ENCODE measurements around the gene VEZT. TPM values are rescaled to one million over a fixed set of nuclear protein-coding genes. Genes with fewer than 3 reads are reported as not detected.
"Not testable (repeated sequence)": the region's sequence is repeated elsewhere in the genome, so short reads cannot be mapped to it uniquely, and the experiment has no call there.

Gene VEZT
- total and polyA plus RNA-seq, 10 of the 15 experiments (the other 5 are each of a cell fraction or from before 2014, with no cell fraction given): 32.8 to 134 (median 66.2) TPM

DNA sequence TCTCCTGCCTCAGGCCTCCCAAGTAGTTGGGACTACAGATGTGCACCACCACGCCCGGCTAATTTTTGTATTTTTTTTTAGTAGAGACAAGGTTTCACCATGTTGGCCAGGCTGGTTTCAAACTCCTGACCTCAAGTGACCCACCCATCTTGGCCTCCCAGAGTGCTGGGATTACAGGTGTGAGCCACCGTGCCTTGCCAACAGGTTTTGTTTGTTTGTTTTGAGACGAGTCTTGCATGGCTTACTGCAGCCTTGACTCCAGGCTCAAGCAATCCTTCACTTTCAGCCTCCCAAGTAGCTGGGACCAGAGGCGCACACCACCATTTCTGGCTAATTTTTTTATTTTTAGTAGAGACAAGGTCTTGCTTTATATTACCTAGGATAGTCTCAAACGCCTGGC, 23.5 kb downstream of the VEZT start:
- H3K27ac ChIP-seq (ENCODE audit: control insufficient read depth, insufficient read depth); RAD21 ChIA-PET (ENCODE audit: unreplicated experiment); POLR2A ChIA-PET; ATAC-seq; H3K9ac ChIP-seq (ENCODE audit: control insufficient read depth, insufficient read depth, low read length); intact Hi-C loops (cut with micrococcal nuclease; ENCODE audit: unreplicated experiment); in situ Hi-C loops (cut with MboI); H2AFZ ChIP-seq (ENCODE audit: control insufficient read depth, low read depth, low read length); H4K20me1 ChIP-seq (ENCODE audit: control insufficient read depth, insufficient read depth); H3K4me3 ChIP-seq; H3K4me1 ChIP-seq (ENCODE audit: control insufficient read depth, insufficient read depth, low read length); H3K4me2 ChIP-seq (ENCODE audit: control insufficient read depth, insufficient read depth); H3K27me3 ChIP-seq (replicated peaks in 1 of 2; ENCODE audit: control insufficient read depth in 2 of 2, insufficient read depth in 2 of 2, low read length in 1 of 2); BruUV-seq (replicated peaks); FAIRE-seq; H3K9me3 ChIP-seq (replicated peaks; ENCODE audit: control insufficient read depth, insufficient read depth, low read length); DNase-seq (ENCODE audit: low read depth, low spot score): not testable (repeated sequence)
- Histone ChIP-seq H3K36me3 (ENCODE audit: control insufficient read depth in 2 of 2, insufficient read depth in 2 of 2, low read length in 1 of 2) (peaks cover 0 to 11% of the 10 kb centered on the region in 2 experiments; a peak in 2 of 4 replicates), H3K79me2 (ENCODE audit: control insufficient read depth, insufficient read depth, low read length) (peaks cover 33% of the 10 kb centered on the region)
- ChIA-PET SMC1A (ENCODE audit: uncharacterized antibody, unreplicated experiment) (interaction anchor here (1.4 kb wide), 1 partner anchor 19 kb away, joined by 3 read pairs; no protein-coding TSS in a partner anchor), CTCF (interaction anchor here (0.6 to 0.7 kb wide), 2 partner anchors 16 to 178 kb away, joined by 3 read pairs; no protein-coding TSS in a partner anchor)
- WGBS (ENCODE audit: insufficient coverage, insufficient replicate concordance, low lambda C conversion rate, missing lambda C conversion rate): 90% methylated on average over 6 of the region's 6 CpGs

DNA sequence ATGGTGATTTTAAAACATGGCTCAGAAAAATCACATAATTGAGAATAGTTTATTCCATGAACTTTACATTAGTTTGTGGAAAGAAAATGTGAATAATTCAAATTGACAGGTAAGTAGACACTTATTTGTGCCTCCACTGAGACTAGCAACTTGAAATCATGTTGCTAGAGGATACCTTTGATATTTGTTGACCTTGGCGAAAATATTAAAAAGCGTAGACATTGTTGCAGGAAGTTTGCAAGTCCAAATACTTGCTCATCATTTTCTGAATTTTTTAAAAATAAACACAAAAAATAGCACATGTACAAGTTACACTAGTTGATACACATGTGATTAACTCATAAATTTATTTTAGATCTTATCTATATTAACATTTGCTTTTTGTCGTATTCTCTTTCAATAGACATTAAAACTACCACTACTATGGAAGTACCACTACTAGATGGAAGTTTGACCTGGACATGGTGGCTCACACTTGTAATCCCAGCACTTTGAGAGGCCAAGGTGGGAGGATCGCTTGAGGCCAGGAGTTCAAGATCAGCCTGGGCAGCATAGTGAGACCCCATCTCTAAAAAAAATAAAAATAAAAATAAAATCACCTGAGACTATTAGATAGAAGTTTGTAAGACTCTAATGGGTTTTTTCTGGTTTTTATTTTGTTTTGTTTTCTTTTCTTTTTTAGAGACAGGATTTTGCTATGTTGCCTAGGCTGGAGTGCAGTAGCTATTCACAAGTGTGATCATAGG, 24.3 kb downstream of the VEZT start:
- H3K9me3 ChIP-seq (replicated peaks; ENCODE audit: control insufficient read depth, insufficient read depth, low read length): no peaks in the 10 kb centered on the region
- ChIA-PET RAD21 (ENCODE audit: unreplicated experiment) (no interaction called here), CTCF (no interaction called here), SMC1A (ENCODE audit: uncharacterized antibody, unreplicated experiment) (no interaction called here), POLR2A (no interaction called here)
- no peak for DNase-seq (ENCODE audit: low read depth, low spot score)
- H3K9ac ChIP-seq (ENCODE audit: control insufficient read depth, insufficient read depth, low read length): no peak overlapping the region
- H3K27me3 ChIP-seq (replicated peaks in 1 of 2; ENCODE audit: control insufficient read depth in 2 of 2, insufficient read depth in 2 of 2, low read length in 1 of 2): no peaks in the 10 kb centered on the region
- no peaks in the 10 kb centered on the region for H3K4me1 ChIP-seq (ENCODE audit: control insufficient read depth, insufficient read depth, low read length)
- H2AFZ ChIP-seq (ENCODE audit: control insufficient read depth, low read depth, low read length): no peak overlapping the region
- no peak overlapping the region for H3K4me3 ChIP-seq
- intact Hi-C loops (cut with micrococcal nuclease; ENCODE audit: unreplicated experiment) (no loop called here), in situ Hi-C loops (cut with MboI) (no loop called here)
- peaks cover 30% of the 10 kb centered on the region for H3K79me2 ChIP-seq (ENCODE audit: control insufficient read depth, insufficient read depth, low read length)
- H4K20me1 ChIP-seq (ENCODE audit: control insufficient read depth, insufficient read depth): no peaks in the 10 kb centered on the region
- FAIRE-seq: no peak
- no peak overlapping the region for H3K4me2 ChIP-seq (ENCODE audit: control insufficient read depth, insufficient read depth)
- H3K36me3 ChIP-seq (ENCODE audit: control insufficient read depth in 2 of 2, insufficient read depth in 2 of 2, low read length in 1 of 2): peaks cover 0 to 11% of the 10 kb centered on the region in 2 experiments; a peak in 2 of 4 replicates
- ATAC-seq: no peak
- no peak overlapping the region for H3K27ac ChIP-seq (ENCODE audit: control insufficient read depth, insufficient read depth)
- 100% methylated on average over 4 of the region's 4 CpGs for WGBS (ENCODE audit: insufficient coverage, insufficient replicate concordance, low lambda C conversion rate, missing lambda C conversion rate)
- no TSS peak for BruUV-seq (replicated peaks)
- TF ChIP-seq STAT1 (conservative IDR thresholded peaks at IDR 0.05) (no peak), SIX5 (IDR thresholded peaks at IDR 0.05; ENCODE audit: low read depth, low read length, severe bottlenecking) (no peak), ZBED1 (IDR thresholded peaks at IDR 0.05; ENCODE audit: borderline replicate concordance) (no peak), EP300 (IDR thresholded peaks at IDR 0.05; ENCODE audit: borderline replicate concordance in 1 of 2, control insufficient read depth in 1 of 2, low read depth in 2 of 2, low read length in 2 of 2) (no peak), GATAD2B (conservative IDR thresholded peaks at IDR 0.05; ENCODE audit: low read depth) (no peak), KDM1A (IDR thresholded peaks at IDR 0.05; ENCODE audit: borderline replicate concordance) (no peak), ZNF274 (IDR thresholded peaks at IDR 0.05; ENCODE audit: insufficient read depth, insufficient read length) (no peak), CBX3 (IDR thresholded peaks at IDR 0.05; ENCODE audit: borderline replicate concordance, low read depth) (no peak), NBN (IDR thresholded peaks at IDR 0.05) (no peak), EED (IDR thresholded peaks at IDR 0.05; ENCODE audit: low read depth) (no peak), MLLT1 (IDR thresholded peaks at IDR 0.05) (no peak), SREBF2 (IDR thresholded peaks at IDR 0.05; ENCODE audit: low read length) (no peak), CEBPZ (IDR thresholded peaks at IDR 0.05; ENCODE audit: low read depth, low read length) (no peak)
